Muscle layer of duodenum (tissue), 2 donors: ENCODE results near the gene RALGPS1.

Experiments
- H3K27ac ChIP-seq: one replicate; pipeline ENCODE4 v1.7.0; 2013; ENCODE audit warnings: mild to moderate bottlenecking, low read length
- H3K27me3 ChIP-seq: one replicate; pipeline ENCODE4 v1.7.0; 2013; ENCODE audit warnings: low read depth, mild to moderate bottlenecking, control low read depth, low read length
- H3K36me3 ChIP-seq, 2 donors: one replicate each; pipeline ENCODE4 v1.7.0; 2013; ENCODE audit warnings: low read length in 2 of 2, control low read depth in 1 of 2, mild to moderate bottlenecking in 1 of 2; ENCODE audit not compliant: insufficient read depth in 2 of 2, control insufficient read depth in 1 of 2
- H3K4me1 ChIP-seq, 2 donors: one replicate each; pipeline ENCODE4 v1.7.0; 2013; ENCODE audit warnings: low read length in 2 of 2, mild to moderate bottlenecking in 2 of 2, control low read depth in 1 of 2, moderate library complexity in 1 of 2; ENCODE audit not compliant: insufficient read depth in 2 of 2, control insufficient read depth in 1 of 2
- H3K4me3 ChIP-seq, 2 donors: one replicate each; pipeline ENCODE4 v1.7.0; 2013; ENCODE audit warnings: low read length in 2 of 2, low read depth in 1 of 2, mild to moderate bottlenecking in 1 of 2
- H3K9me3 ChIP-seq, 2 donors: one replicate each; pipeline ENCODE4 v1.7.0; 2013; ENCODE audit warnings: low read length in 2 of 2, control low read depth in 1 of 2, mild to moderate bottlenecking in 1 of 2; ENCODE audit not compliant: control insufficient read depth in 1 of 2
- donor health status: healthy.

The RALGPS1 gene

GRCh38 chr9:127211983-127212382, 297.4 kb downstream of the RALGPS1 start:
- no peak overlapping the region for H3K27ac ChIP-seq
- no peaks in the 10 kb centered on the region for H3K27me3 ChIP-seq
- H3K36me3 ChIP-seq, result peaks cover 0 to 2% of the 10 kb centered on the region in 2 donors
- peaks cover 0 to 15% of the 10 kb centered on the region in 2 donors for H3K4me1 ChIP-seq
- H3K9me3 ChIP-seq, result no peaks in the 10 kb centered on the region
- no peak overlapping the region for H3K4me3 ChIP-seq

- no peaks in the 10 kb centered on the region for H3K27me3 ChIP-seq
- no peak overlapping the region for H3K4me3 ChIP-seq
Measured at GRCh38 chr9:127212453-127212852, 297.9 kb downstream of the RALGPS1 start.

GRCh38 chr9:127213859-127214258, 299.3 kb downstream of the RALGPS1 start:
- Histone ChIP-seq H3K4me3 (no peak overlapping the region), H3K27me3 (no peaks in the 10 kb centered on the region), H3K36me3 (peaks cover 0 to 8% of the 10 kb centered on the region in 2 donors), H3K4me1 (peaks cover 0 to 14% of the 10 kb centered on the region in 2 donors), H3K27ac (no peak overlapping the region), H3K9me3 (no peaks in the 10 kb centered on the region)

More at GRCh38 chr9:127212453-127212852, 297.9 kb downstream of the RALGPS1 start:
- peaks cover 0 to 2% of the 10 kb centered on the region in 2 donors for H3K36me3 ChIP-seq
- no peaks in the 10 kb centered on the region for H3K9me3 ChIP-seq
- H3K4me1 ChIP-seq, result peaks cover 0 to 15% of the 10 kb centered on the region in 2 donors
- no peak overlapping the region for H3K27ac ChIP-seq

- no peak overlapping the region for H3K4me3 ChIP-seq
- peaks cover 0 to 12% of the 10 kb centered on the region in 2 donors for H3K36me3 ChIP-seq
- H3K4me1 ChIP-seq, result peaks cover 0 to 7% of the 10 kb centered on the region in 2 donors
- no peaks in the 10 kb centered on the region for H3K27me3 ChIP-seq
- H3K9me3 ChIP-seq, result no peaks in the 10 kb centered on the region
- no peak overlapping the region for H3K27ac ChIP-seq
Measured at GRCh38 chr9:127214421-127215267, 300.1 kb downstream of the RALGPS1 start.

- Histone ChIP-seq H3K27me3 (no peaks in the 10 kb centered on the region), H3K27ac (no peak overlapping the region), H3K9me3 (no peaks in the 10 kb centered on the region), H3K4me3 (no peak overlapping the region), H3K4me1 (peaks cover 0 to 3% of the 10 kb centered on the region in 2 donors), H3K36me3 (peaks cover 0 to 12% of the 10 kb centered on the region in 2 donors)
Measured at GRCh38 chr9:127215268-127216209, 301.0 kb downstream of the RALGPS1 start.

- H3K27ac ChIP-seq, result no peak overlapping the region
- H3K4me1 ChIP-seq, result no peaks in the 10 kb centered on the region
- peaks cover 0 to 12% of the 10 kb centered on the region in 2 donors for H3K36me3 ChIP-seq
- H3K4me3 ChIP-seq, result no peak overlapping the region
- no peaks in the 10 kb centered on the region for H3K9me3 ChIP-seq
- H3K27me3 ChIP-seq, result no peaks in the 10 kb centered on the region
Measured at GRCh38 chr9:127216210-127216887, 301.8 kb downstream of the RALGPS1 start.

GRCh38 chr9:127216888-127217217, 302.3 kb downstream of the RALGPS1 start:
- peaks cover 0 to 12% of the 10 kb centered on the region in 2 donors for H3K36me3 ChIP-seq
- H3K27me3 ChIP-seq, result no peaks in the 10 kb centered on the region
- no peaks in the 10 kb centered on the region for H3K4me1 ChIP-seq
- H3K27ac ChIP-seq, result no peak overlapping the region
- no peak overlapping the region for H3K4me3 ChIP-seq
- H3K9me3 ChIP-seq, result no peaks in the 10 kb centered on the region

- Histone ChIP-seq H3K27me3 (no peaks in the 10 kb centered on the region), H3K4me1 (no peaks in the 10 kb centered on the region), H3K36me3 (peaks cover 0 to 12% of the 10 kb centered on the region in 2 donors), H3K9me3 (no peaks in the 10 kb centered on the region), H3K27ac (no peak overlapping the region), H3K4me3 (no peak overlapping the region)
Measured at GRCh38 chr9:127218818-127219217, 304.2 kb downstream of the RALGPS1 start.

- H3K4me1 ChIP-seq, result no peaks in the 10 kb centered on the region
- H3K27me3 ChIP-seq, result no peaks in the 10 kb centered on the region
- no peak overlapping the region for H3K4me3 ChIP-seq
- no peaks in the 10 kb centered on the region for H3K9me3 ChIP-seq
- no peak overlapping the region for H3K27ac ChIP-seq
- peaks cover 0 to 12% of the 10 kb centered on the region in 2 donors for H3K36me3 ChIP-seq
Measured at GRCh38 chr9:127219520-127219919, 304.9 kb downstream of the RALGPS1 start.

- no peak overlapping the region for H3K27ac ChIP-seq
- H3K4me1 ChIP-seq, result peaks cover 0 to 9% of the 10 kb centered on the region in 2 donors
- H3K4me3 ChIP-seq, result no peak overlapping the region
Measured at GRCh38 chr9:127221695-127222094, 307.1 kb downstream of the RALGPS1 start.

More at GRCh38 chr9:127221695-127222094, 307.1 kb downstream of the RALGPS1 start:
- Histone ChIP-seq H3K9me3 (no peaks in the 10 kb centered on the region), H3K27me3 (no peaks in the 10 kb centered on the region), H3K36me3 (peaks cover 0 to 9% of the 10 kb centered on the region in 2 donors)
